ENCODE results near the gene RRP8. TPM values are rescaled to one million over a fixed set of nuclear protein-coding genes. Genes with fewer than 3 reads are reported as not detected.

The RRP8 gene
- total and polyA plus RNA-seq, 9 of the 15 experiments (the other 6 are each of a cell fraction or from before 2014, with no cell fraction given) = 5.7 to 47.3 (median 32.6) TPM

DNA sequence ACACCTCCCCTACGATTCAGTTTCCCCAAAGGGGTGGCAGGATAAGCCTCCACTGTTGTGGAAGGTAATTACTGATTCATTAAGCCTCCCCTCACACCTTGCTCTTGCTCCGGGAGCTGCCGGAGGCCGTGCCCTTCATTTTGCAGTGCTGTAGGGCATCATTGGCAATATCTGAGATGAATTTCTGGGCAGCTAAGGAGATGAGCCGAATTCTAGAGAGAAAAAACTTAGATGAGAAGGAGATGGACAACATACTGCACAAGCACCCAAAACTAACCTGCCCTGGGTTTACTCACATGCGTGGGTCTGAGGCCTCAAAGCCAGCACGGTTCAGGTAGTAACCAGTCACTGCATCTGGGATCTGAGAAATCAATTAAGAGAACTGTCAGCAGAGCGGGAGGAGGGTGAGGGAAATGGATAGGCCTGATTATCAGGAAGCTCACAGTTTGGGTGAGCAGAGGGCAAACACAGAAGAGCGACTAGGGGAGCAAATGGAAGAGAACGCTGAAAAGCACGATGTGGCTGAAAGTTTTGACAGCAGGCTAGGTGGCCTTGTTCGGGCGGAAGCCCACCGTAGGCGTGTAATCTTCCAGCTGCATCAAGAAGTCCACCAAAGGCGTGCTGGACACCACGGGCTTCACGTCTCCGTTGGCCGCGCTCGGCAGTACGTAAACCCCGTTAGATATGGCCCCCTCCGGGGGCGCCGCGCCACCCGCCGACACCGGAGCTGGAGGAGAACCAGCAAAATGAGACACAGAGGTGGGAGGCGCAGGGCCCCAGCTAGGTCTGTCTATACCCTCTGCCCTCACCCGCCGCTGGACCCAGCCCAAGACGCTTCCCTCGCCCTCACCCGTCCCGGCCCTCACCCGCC is 7.9 kb upstream of the RRP8 start (continued):
- TF ChIP-seq NR2F6 (CRISPR knock-in tag; IDR thresholded peaks at IDR 0.05) (0 out of 2 replicates have a peak, but pooled peaks have one; percentile 2), PHF21A (IDR thresholded peaks at IDR 0.05; ENCODE audit: borderline replicate concordance, low read depth) (no peak), PML (IDR thresholded peaks at IDR 0.05; ENCODE audit: low read length) (0 out of 2 replicates have a peak, but pooled peaks have one; percentile 19), RFX7 (CRISPR knock-in tag; IDR thresholded peaks at IDR 0.05) (peak; percentile 25; the same call in 1 of the 2 replicates), ZNF830 (CRISPR knock-in tag; IDR thresholded peaks at IDR 0.05) (0 out of 2 replicates have a peak, but pooled peaks have one; percentile 61), ZNF444 (CRISPR knock-in tag; IDR thresholded peaks at IDR 0.05) (no peak; the same call in 1 of the 2 replicates), XRCC4 (IDR thresholded peaks at IDR 0.05; ENCODE audit: extremely low read depth, insufficient read depth, insufficient read length) (no peak)
- TF ChIP-seq, protein P1, sequence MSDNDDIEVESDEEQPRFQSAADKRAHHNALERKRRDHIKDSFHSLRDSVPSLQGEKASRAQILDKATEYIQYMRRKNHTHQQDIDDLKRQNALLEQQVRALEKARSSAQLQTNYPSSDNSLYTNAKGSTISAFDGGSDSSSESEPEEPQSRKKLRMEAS (CRISPR knock-in tag; IDR thresholded peaks at IDR 0.05) = 0 out of 2 replicates have a peak, but pooled peaks have one; percentile 48
- TF ChIP-seq, protein P2, sequence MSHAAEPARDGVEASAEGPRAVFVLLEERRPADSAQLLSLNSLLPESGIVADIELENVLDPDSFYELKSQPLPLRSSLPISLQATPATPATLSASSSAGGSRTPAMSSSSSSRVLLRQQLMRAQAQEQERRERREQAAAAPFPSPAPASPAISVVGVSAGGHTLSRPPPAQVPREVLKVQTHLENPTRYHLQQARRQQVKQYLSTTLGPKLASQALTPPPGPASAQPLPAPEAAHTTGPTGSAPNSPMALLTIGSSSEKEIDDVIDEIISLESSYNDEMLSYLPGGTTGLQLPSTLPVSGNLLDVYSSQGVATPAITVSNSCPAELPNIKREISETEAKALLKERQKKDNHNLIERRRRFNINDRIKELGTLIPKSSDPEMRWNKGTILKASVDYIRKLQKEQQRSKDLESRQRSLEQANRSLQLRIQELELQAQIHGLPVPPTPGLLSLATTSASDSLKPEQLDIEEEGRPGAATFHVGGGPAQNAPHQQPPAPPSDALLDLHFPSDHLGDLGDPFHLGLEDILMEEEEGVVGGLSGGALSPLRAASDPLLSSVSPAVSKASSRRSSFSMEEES (CRISPR knock-in tag; IDR thresholded peaks at IDR 0.05) = 0 out of 2 replicates have a peak, but pooled peaks have one; percentile 1

Data from K562 (cell line).